ENCODE results near the gene RILPL1. TPM values are rescaled to one million over a fixed set of nuclear protein-coding genes. Genes with fewer than 3 reads are reported as not detected.
"Not testable (repeated sequence)": the region's sequence is repeated elsewhere in the genome, so short reads cannot be mapped to it uniquely, and the experiment has no call there.

Gene RILPL1
- total and polyA plus RNA-seq, 2 of the 4 experiments (the other 2 are of a cell fraction) = 11.1 to 19.8 TPM

GRCh38 chr12:123535952-123536351 is 2.4 kb upstream of the RILPL1 start:
- H3K27me3 ChIP-seq (ENCODE audit: control insufficient read depth, insufficient read depth, low read length); H3K18ac ChIP-seq (ENCODE audit: low read depth, low read length); H3K27ac ChIP-seq (ENCODE audit: insufficient read depth, low read length); H3K14ac ChIP-seq (replicated peaks; ENCODE audit: low read depth, low read length); BruUV-seq (replicated peaks); intact Hi-C loops (cut with micrococcal nuclease); H2AK5ac ChIP-seq (ENCODE audit: low read depth, low read length); H2AK9ac ChIP-seq (replicated peaks; ENCODE audit: low read depth, low read length, poor library complexity); in situ Hi-C loops (cut with MboI; ENCODE audit: low sequenced_read_pairs); DNase-seq; H4K5ac ChIP-seq (ENCODE audit: low read depth, low read length); H2BK15ac ChIP-seq (ENCODE audit: low read depth, low read length); H2BK5ac ChIP-seq (ENCODE audit: low read depth, low read length, poor library complexity, severe bottlenecking); POLR2A ChIA-PET (ENCODE audit: unreplicated experiment); H2AFZ ChIP-seq (replicated peaks; ENCODE audit: low read length, poor library complexity); H3K9ac ChIP-seq (ENCODE audit: low read depth, low read length); H3K4me1 ChIP-seq (ENCODE audit: control insufficient read depth, insufficient read depth, low read length); H3K23ac ChIP-seq (ENCODE audit: low read depth, low read length); H3K36me3 ChIP-seq (ENCODE audit: control insufficient read depth, insufficient read depth, low read length); H3K9me3 ChIP-seq (ENCODE audit: control insufficient read depth, insufficient read depth, low read length); H3K4me3 ChIP-seq (ENCODE audit: insufficient read depth, low read depth, low read length); H3K4me2 ChIP-seq (ENCODE audit: low read depth, low read length); ATAC-seq (ENCODE audit: low read depth); H4K8ac ChIP-seq (ENCODE audit: low read depth in 2 of 2, low read length in 2 of 2); H3K4ac ChIP-seq (ENCODE audit: low read depth, low read length); H4K91ac ChIP-seq (ENCODE audit: insufficient read depth, low read depth, low read length); H3K56ac ChIP-seq (ENCODE audit: extremely low read depth, insufficient read depth, low read length); H3K9me1 ChIP-seq (ENCODE audit: insufficient read depth, low read length); dilution Hi-C loops (cut with HindIII; ENCODE audit: low sequenced_read_pairs, unreplicated experiment); H2BK20ac ChIP-seq (ENCODE audit: low read depth, low read length); H2BK120ac ChIP-seq (ENCODE audit: low read depth, low read length): not testable (repeated sequence)
- CTCF ChIA-PET = interaction anchor here (0.7 kb wide), 1 partner anchor 142 kb away, joined by 3 read pairs; no protein-coding TSS in a partner anchor
- Histone ChIP-seq H3K79me1 (ENCODE audit: low read depth in 1 of 2, low read length in 2 of 2) (peaks cover 22 to 27% of the 10 kb centered on the region in 2 experiments), H4K20me1 (ENCODE audit: insufficient read depth, low read length) (peaks cover 15% of the 10 kb centered on the region; the same call in 1 of the 2 replicates)
- no CpG with 5 or more reads among the region's 11 CpGs for WGBS, 2 experiments (ENCODE audit: extremely low coverage in 2 of 2, insufficient read length in 1 of 2)
